SK-N-MC (cell line): Measurements from ENCODE around the gene POLR2L.
A peak's percentile ranks its signal among the peaks of the same experiment; 100 is the strongest.

Experiments used
- EZH2 ChIP-seq: fragments of 200-600 bp; sonication (generic); IDR thresholded peaks from one replicate; pipeline ENCODE4 v1.6.1; 2017; ENCODE audit warnings: antibody characterized with exemption
- FOXP2 ChIP-seq: optimal IDR thresholded peaks from 2 replicates; pipeline ENCODE3; 2011; ENCODE audit warnings: mild to moderate bottlenecking, moderate library complexity; ENCODE audit not compliant: insufficient read depth; ENCODE audit errors: extremely low read length, control extremely low read depth
- POLR2AphosphoS5 ChIP-seq: IDR thresholded peaks from 2 replicates; pipeline ENCODE4 v1.6.1; 2012; ENCODE audit warnings: mild to moderate bottlenecking, low read depth, low read length, borderline replicate concordance

DNA sequence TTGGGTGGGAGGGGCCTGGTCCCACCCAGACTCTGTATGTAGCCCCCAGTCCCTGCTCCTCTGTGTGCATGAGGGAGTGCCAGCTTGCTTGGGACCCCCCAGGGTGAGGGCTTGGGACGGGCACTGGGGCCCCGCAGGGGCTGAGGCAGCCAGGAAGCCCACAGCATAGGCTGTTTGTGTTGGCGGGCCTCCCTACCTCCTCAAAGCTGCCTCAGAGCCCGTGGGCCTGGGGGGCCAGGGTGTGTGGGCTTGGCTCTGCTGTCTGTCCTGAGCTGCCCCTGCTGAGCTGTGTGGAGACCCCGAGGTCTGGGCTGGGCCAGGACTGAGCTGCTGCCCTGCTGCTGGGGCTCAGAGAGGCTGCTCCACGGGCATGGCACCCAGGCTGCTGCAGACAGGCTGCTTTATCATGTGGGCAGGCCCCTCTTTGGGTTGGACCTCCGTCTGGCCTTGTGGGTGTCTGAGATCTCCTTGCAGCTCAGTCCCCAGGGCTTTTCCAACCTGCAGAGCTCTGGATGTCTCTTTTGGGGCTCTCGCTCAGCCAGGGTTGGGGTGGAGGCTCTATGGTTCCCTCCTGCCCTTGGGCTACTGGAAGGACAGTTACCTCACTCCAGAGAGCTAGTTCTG lies 3.7 kb upstream of the POLR2L start:
- TF ChIP-seq EZH2 (no peak), POLR2AphosphoS5 (peak; percentile 18; the same call in 1 of the 2 replicates), FOXP2 (no peak)
